Measurements from ENCODE around the gene OR6K2. TPM values are rescaled to one million over a fixed set of nuclear protein-coding genes. Genes with fewer than 3 reads are reported as not detected.

The OR6K2 gene
- total RNA-seq, 1 donor from 2014 or later: not detected

GRCh38 chr1:158652721-158653334, 47.6 kb downstream of the OR6K2 start:
- Mint-ChIP-seq H3K36me3 (ENCODE audit: insufficient read depth) (no peaks in the 10 kb centered on the region), H3K4me1 (ENCODE audit: low read depth) (no peaks in the 10 kb centered on the region), H3K27me3 (no peaks in the 10 kb centered on the region), H3K27ac (no peak overlapping the region), H3K9me3 (ENCODE audit: low read depth) (no peaks in the 10 kb centered on the region), H3K4me3 (ENCODE audit: low read depth) (no peak overlapping the region)
- no peak for TF ChIP-seq CTCF (IDR thresholded peaks at IDR 0.05; ENCODE audit: unreplicated experiment)
- DNase-seq (ENCODE audit: low spot score, unreplicated experiment): no peak

Other genes starting within 250 kb of the OR6K2 start
- gene OR10K1, start 238.8 kb downstream of the OR6K2 start, total RNA-seq: 0.07 TPM in 1 of 2 replicates, not detected in the other
- gene OR10R2, start 228.4 kb downstream of the OR6K2 start, total RNA-seq: not detected in 2 replicates
- not detected in 2 replicates for gene OR6Y1, start 146.2 kb downstream of the OR6K2 start, total RNA-seq
- not detected in 2 replicates for gene OR6P1, start 130.1 kb downstream of the OR6K2 start, total RNA-seq
- not detected in 2 replicates for gene OR10X1, start 120.8 kb downstream of the OR6K2 start, total RNA-seq
- gene OR10Z1, start 95.4 kb downstream of the OR6K2 start, total RNA-seq: not detected in 2 replicates
- gene SPTA1, start 13.9 kb downstream of the OR6K2 start, total RNA-seq: not detected in 2 replicates
- gene OR6K3, start 20.1 kb upstream of the OR6K2 start, total RNA-seq: not detected in 2 replicates
- not detected in 2 replicates for gene OR6K6, start 54.1 kb upstream of the OR6K2 start, total RNA-seq
- not detected in 2 replicates for gene OR6N1, start 71.5 kb upstream of the OR6K2 start, total RNA-seq
- gene OR6N2, start 80.6 kb upstream of the OR6K2 start, total RNA-seq: not detected in 2 replicates
- not detected in 2 replicates for gene MNDA, start 130.7 kb upstream of the OR6K2 start, total RNA-seq
- not detected in 2 replicates for gene PYHIN1, start 230.9 kb upstream of the OR6K2 start, total RNA-seq

All from progenitor cell of endocrine pancreas (in vitro differentiated cells).